HL-60 (cell line): ENCODE results near the gene SF3B3.

Experiments
- DNase-seq, 2 experiments: peaks; one replicate each; pipeline ENCODE4 v3.0.0-alpha.2; 2010 to 2020; ENCODE audit warnings: low read depth in 1 of 2, low spot score in 1 of 2
- H3K27ac ChIP-seq: fragments of 250-450 bp; sonication (Bioruptor Pico); replicated peaks from 2 replicates; pipeline ENCODE4 v1.5.1; 2020; ENCODE audit warnings: mild to moderate bottlenecking, moderate library complexity
- H3K27me3 ChIP-seq: fragments of 250-450 bp; sonication (Bioruptor Pico); 2 replicates; pipeline ENCODE4 v1.5.1; 2021; ENCODE audit warnings: mild to moderate bottlenecking, moderate library complexity; ENCODE audit not compliant: insufficient read depth, poor library complexity, severe bottlenecking
- H3K4me3 ChIP-seq: replicated peaks from 2 replicates; pipeline ENCODE4 v1.5.1; 2011; ENCODE audit warnings: mild to moderate bottlenecking, control low read depth, low read length; ENCODE audit not compliant: insufficient read depth
- GABPA ChIP-seq: IDR thresholded peaks from 2 replicates; pipeline ENCODE4 v1.6.1; 2012; ENCODE audit warnings: low read depth
- POLR2AphosphoS5 ChIP-seq: IDR thresholded peaks from 2 replicates; pipeline ENCODE4 v1.6.1; 2012; ENCODE audit warnings: low read depth
- SPI1 ChIP-seq: IDR thresholded peaks from 2 replicates; pipeline ENCODE4 v1.6.1; 2012; ENCODE audit warnings: low read depth, mild to moderate bottlenecking, borderline replicate concordance
- TF ChIP-seq, protein P1 (sequence below): IDR thresholded peaks from 2 replicates; pipeline ENCODE4 v1.6.1; 2012; ENCODE audit warnings: low read depth; ENCODE audit not compliant: insufficient replicate concordance
- TF ChIP-seq, protein P2 (sequence below): IDR thresholded peaks from one replicate; pipeline ENCODE4 v1.5.1; 2011; ENCODE audit warnings: low read length, control low read depth, inconsistent platforms; ENCODE audit not compliant: insufficient read depth

Gene SF3B3

DNA sequence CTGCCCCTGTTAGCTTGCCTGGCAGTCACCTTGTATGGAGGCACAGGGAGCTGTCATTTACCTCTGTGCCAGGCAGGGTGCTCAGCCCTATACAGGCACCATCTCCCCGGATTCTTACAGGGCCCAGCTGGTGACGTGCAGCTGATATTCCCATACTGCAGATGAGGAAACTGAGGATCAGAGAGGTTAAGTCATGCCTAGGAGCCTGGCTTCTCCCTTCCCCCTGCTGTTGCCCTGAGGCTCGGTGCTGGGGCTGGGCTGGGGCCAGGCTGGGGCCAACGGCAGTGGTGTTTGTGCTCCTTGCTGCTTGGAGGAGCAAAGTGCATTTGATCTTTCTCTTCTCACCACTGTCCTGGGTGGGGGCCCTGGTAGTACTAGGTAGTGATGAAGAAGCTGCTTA is 68.0 kb downstream of the SF3B3 start:
- no peak overlapping the region for H3K4me3 ChIP-seq
- H3K27me3 ChIP-seq = no peaks in the 10 kb centered on the region
- no peak overlapping the region for H3K27ac ChIP-seq
- TF ChIP-seq GABPA (no peak), SPI1 (no peak)
- TF ChIP-seq, protein P1, sequence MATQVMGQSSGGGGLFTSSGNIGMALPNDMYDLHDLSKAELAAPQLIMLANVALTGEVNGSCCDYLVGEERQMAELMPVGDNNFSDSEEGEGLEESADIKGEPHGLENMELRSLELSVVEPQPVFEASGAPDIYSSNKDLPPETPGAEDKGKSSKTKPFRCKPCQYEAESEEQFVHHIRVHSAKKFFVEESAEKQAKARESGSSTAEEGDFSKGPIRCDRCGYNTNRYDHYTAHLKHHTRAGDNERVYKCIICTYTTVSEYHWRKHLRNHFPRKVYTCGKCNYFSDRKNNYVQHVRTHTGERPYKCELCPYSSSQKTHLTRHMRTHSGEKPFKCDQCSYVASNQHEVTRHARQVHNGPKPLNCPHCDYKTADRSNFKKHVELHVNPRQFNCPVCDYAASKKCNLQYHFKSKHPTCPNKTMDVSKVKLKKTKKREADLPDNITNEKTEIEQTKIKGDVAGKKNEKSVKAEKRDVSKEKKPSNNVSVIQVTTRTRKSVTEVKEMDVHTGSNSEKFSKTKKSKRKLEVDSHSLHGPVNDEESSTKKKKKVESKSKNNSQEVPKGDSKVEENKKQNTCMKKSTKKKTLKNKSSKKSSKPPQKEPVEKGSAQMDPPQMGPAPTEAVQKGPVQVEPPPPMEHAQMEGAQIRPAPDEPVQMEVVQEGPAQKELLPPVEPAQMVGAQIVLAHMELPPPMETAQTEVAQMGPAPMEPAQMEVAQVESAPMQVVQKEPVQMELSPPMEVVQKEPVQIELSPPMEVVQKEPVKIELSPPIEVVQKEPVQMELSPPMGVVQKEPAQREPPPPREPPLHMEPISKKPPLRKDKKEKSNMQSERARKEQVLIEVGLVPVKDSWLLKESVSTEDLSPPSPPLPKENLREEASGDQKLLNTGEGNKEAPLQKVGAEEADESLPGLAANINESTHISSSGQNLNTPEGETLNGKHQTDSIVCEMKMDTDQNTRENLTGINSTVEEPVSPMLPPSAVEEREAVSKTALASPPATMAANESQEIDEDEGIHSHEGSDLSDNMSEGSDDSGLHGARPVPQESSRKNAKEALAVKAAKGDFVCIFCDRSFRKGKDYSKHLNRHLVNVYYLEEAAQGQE = no peak
- TF ChIP-seq, protein P2, sequence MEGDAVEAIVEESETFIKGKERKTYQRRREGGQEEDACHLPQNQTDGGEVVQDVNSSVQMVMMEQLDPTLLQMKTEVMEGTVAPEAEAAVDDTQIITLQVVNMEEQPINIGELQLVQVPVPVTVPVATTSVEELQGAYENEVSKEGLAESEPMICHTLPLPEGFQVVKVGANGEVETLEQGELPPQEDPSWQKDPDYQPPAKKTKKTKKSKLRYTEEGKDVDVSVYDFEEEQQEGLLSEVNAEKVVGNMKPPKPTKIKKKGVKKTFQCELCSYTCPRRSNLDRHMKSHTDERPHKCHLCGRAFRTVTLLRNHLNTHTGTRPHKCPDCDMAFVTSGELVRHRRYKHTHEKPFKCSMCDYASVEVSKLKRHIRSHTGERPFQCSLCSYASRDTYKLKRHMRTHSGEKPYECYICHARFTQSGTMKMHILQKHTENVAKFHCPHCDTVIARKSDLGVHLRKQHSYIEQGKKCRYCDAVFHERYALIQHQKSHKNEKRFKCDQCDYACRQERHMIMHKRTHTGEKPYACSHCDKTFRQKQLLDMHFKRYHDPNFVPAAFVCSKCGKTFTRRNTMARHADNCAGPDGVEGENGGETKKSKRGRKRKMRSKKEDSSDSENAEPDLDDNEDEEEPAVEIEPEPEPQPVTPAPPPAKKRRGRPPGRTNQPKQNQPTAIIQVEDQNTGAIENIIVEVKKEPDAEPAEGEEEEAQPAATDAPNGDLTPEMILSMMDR = no peak
- DNase-seq = no peak

DNA sequence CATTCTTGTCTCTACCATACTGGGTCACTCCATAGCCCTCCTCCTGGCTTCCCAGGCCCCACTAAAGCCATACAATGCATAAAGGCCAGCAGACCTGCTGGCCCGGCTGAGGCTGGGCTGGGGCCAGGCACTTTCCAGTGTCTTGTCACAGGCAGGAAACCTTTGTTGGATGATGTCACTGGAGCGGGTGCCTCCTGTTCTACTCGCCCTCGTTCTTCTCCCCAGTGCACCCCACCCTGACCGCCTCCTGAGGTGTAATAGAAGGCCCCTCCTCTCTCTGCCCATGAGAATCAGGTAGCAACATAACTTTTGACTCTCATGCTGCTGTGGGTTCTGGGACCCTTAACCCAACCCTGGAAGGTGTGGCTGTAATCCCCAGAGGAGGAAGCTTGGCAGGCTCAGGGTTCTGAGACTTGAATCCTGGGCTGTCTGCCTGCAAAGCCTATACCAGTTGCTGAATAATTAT is 68.5 kb downstream of the SF3B3 start:
- H3K27me3 ChIP-seq = no peaks in the 10 kb centered on the region
- TF ChIP-seq, protein P2 = no peak
- TF ChIP-seq, protein P1 = no peak
- TF ChIP-seq POLR2AphosphoS5 = no peak
- no peak overlapping the region for H3K4me3 ChIP-seq
- DNase-seq = no peak
- no peak overlapping the region for H3K27ac ChIP-seq

DNA sequence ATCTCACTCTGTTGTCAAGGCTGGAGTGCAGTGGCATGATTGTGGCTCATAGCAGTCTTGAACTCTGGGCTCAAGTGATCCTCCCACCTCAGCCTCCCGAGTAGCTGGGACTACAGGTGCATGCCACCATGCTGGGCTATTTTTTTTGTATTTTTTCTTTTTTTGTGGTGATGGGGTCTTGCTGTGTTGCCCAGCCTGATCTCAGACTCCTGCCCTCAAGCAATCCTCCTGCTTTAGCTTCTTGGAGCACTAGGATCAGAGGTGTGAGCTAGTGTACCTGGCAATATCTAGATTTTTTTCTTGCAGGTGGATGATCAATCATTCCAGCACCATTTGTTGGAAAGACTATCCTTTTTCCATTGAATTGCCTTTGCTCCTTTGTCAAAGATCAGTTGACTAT is 69.9 kb downstream of the SF3B3 start:
- TF ChIP-seq GABPA (no peak), SPI1 (no peak), POLR2AphosphoS5 (no peak)
- TF ChIP-seq, protein P1 = no peak
- TF ChIP-seq, protein P2 = no peak
- Histone ChIP-seq H3K27me3 (no peaks in the 10 kb centered on the region), H3K27ac (no peak overlapping the region), H3K4me3 (no peak overlapping the region)
- no peak for DNase-seq
